PC-9 (cell line): ENCODE data around the gene NAA40. TPM values are rescaled to one million over a fixed set of nuclear protein-coding genes. Genes with fewer than 3 reads are reported as not detected.

Experiments
- BruUV-seq: library from RNA; stranded (reverse); fragments of 400-500 nt; replicated peaks from 2 replicates; lab custom pipeline; 2021; lab: Mats Ljungman, UMichigan
- CTCF ChIA-PET: fragments of 300-600 bp; sonication (Branson Sonifier 250); formaldehyde crosslinking; loops from one replicate; lab custom pipeline; 2022; ENCODE audit warnings: antibody characterized with exemption; lab: Charles Lee
- POLR2A ChIA-PET: fragments of 300-600 bp; sonication (Branson Sonifier 250); formaldehyde crosslinking; loops from one replicate; lab custom pipeline; 2022; ENCODE audit warnings: antibody characterized with exemption; ENCODE audit not compliant: unreplicated experiment; lab: Charles Lee
- DNase-seq, 2 experiments: peaks; one replicate each; pipeline versions ENCODE4 v3.0.0 to v3.0.0-alpha.2; 2015 to 2022; ENCODE audit warnings: mixed read lengths in 1 of 2
- H2AFZ ChIP-seq: fragments of 200-600 bp; sonication (generic); 2 replicates; pipeline ENCODE4 v1.8.1; 2017; ENCODE audit warnings: antibody characterized with exemption
- H3F3A ChIP-seq: fragments of 200-600 bp; sonication (generic); 2 replicates; pipeline ENCODE4 v1.8.1; 2017; ENCODE audit warnings: antibody characterized with exemption, mild to moderate bottlenecking, low read depth; ENCODE audit not compliant: insufficient read depth
- H3K27ac ChIP-seq: fragments of 200-600 bp; sonication (generic); 2 replicates; pipeline ENCODE4 v1.6.1; 2016; ENCODE audit warnings: mixed run types
- H3K27me3 ChIP-seq: fragments of 200-600 bp; sonication (generic); 2 replicates; pipeline ENCODE4 v1.6.1; 2016; ENCODE audit warnings: low read depth, mixed run types; ENCODE audit not compliant: insufficient read depth
- H3K36me3 ChIP-seq: fragments of 200-600 bp; sonication (generic); 2 replicates; pipeline ENCODE4 v1.6.1; 2016; ENCODE audit warnings: low read depth, mixed run types
- H3K4me1 ChIP-seq: fragments of 200-600 bp; sonication (generic); replicated peaks from 2 replicates; pipeline ENCODE4 v1.6.1; 2016; ENCODE audit warnings: mixed run types; ENCODE audit not compliant: insufficient read depth
- H3K4me2 ChIP-seq: fragments of 200-600 bp; sonication (generic); 2 replicates; pipeline ENCODE4 v1.6.1; 2017; ENCODE audit warnings: mixed run types
- H3K4me3 ChIP-seq: fragments of 200-600 bp; sonication (generic); 2 replicates; pipeline ENCODE4 v1.6.1; 2016; ENCODE audit warnings: mixed run types
- H3K79me2 ChIP-seq: fragments of 200-600 bp; sonication (generic); 2 replicates; pipeline ENCODE4 v1.6.1; 2017; ENCODE audit warnings: low read depth, mixed run types
- H3K9me2 ChIP-seq: fragments of 200-600 bp; sonication (generic); 2 replicates; pipeline ENCODE4 v1.8.1; 2017; ENCODE audit warnings: mild to moderate bottlenecking; ENCODE audit not compliant: insufficient read depth
- H3K9me3 ChIP-seq: fragments of 200-600 bp; sonication (generic); 2 replicates; pipeline ENCODE4 v1.8.1; 2016; ENCODE audit warnings: low read depth; ENCODE audit not compliant: insufficient read depth
- H4K20me1 ChIP-seq: fragments of 200-600 bp; sonication (generic); 2 replicates; pipeline ENCODE4 v1.8.1; 2017; ENCODE audit not compliant: insufficient read depth
- CTCF ChIP-seq: fragments of 200-600 bp; sonication (generic); conservative IDR thresholded peaks from 2 replicates; pipeline ENCODE4 v1.6.1; 2017; ENCODE audit warnings: mixed run types, antibody characterized with exemption, mild to moderate bottlenecking, moderate library complexity
- EZH2 ChIP-seq: fragments of 200-600 bp; sonication (generic); IDR thresholded peaks from 2 replicates; pipeline ENCODE4 v1.8.0; 2017; ENCODE audit warnings: antibody characterized with exemption, low read depth
- intact Hi-C: fragments of 100-400 bp; cut with micrococcal nuclease; formaldehyde crosslinking; loops from one replicate; pipeline ENCODE4 v1.10.0; 2022; ENCODE audit not compliant: unreplicated experiment
- total RNA-seq: library from RNA; stranded (reverse); gene quantifications from 2 replicates; pipeline ENCODE4 v1.2.3, GENCODE V29; 2021

Gene NAA40
- total RNA-seq, 1 experiment from 2014 or later, result 47.4 TPM

GRCh38 chr11:63931045-63931444 lies 7.8 kb upstream of the NAA40 start:
- Histone ChIP-seq H4K20me1 (no peaks in the 10 kb centered on the region), H3K4me2 (no peak overlapping the region), H3K4me3 (no peak overlapping the region), H3K79me2 (no peaks in the 10 kb centered on the region), H2AFZ (no peak overlapping the region), H3K36me3 (no peaks in the 10 kb centered on the region), H3K27me3 (no peaks in the 10 kb centered on the region), H3F3A (peaks cover 4% of the 10 kb centered on the region; the same call in 1 of the 2 replicates), H3K9me3 (no peaks in the 10 kb centered on the region), H3K9me2 (no peaks in the 10 kb centered on the region), H3K4me1 (peaks cover 20% of the 10 kb centered on the region), H3K27ac (no peak overlapping the region)
- TF ChIP-seq CTCF (no peak), EZH2 (no peak)
- POLR2A ChIA-PET, result no interaction called here
- no TSS peak for BruUV-seq
- no peak for DNase-seq
- CTCF ChIA-PET, result no interaction called here
- intact Hi-C loops, result loop anchor here (10.0 kb wide), 1 partner anchor 256 kb away; the partner anchor contains the start of gene ATL3

GRCh38 chr11:63931876-63932275 lies 6.9 kb upstream of the NAA40 start:
- H3F3A ChIP-seq, result peaks cover 4% of the 10 kb centered on the region; the same call in 1 of the 2 replicates
- H3K4me2 ChIP-seq, result no peak overlapping the region
- peaks cover 20% of the 10 kb centered on the region for H3K4me1 ChIP-seq
- intact Hi-C loops, result loop anchor here (10.0 kb wide), 1 partner anchor 257 kb away; the partner anchor contains the start of gene ATL3
- ChIA-PET CTCF (no interaction called here), POLR2A (interaction anchor here (0.6 kb wide), 2 partner anchors 14 to 163 kb away, joined by 3 to 7 read pairs; no protein-coding TSS in a partner anchor)
- DNase-seq, result no peak
- no peaks in the 10 kb centered on the region for H3K79me2 ChIP-seq
- H4K20me1 ChIP-seq, result no peaks in the 10 kb centered on the region
- no peak overlapping the region for H3K4me3 ChIP-seq
- H3K9me2 ChIP-seq, result no peaks in the 10 kb centered on the region
- TF ChIP-seq EZH2 (no peak), CTCF (no peak)
- H3K36me3 ChIP-seq, result no peaks in the 10 kb centered on the region
- H3K27ac ChIP-seq, result no peak overlapping the region
- H2AFZ ChIP-seq, result no peak overlapping the region
- H3K9me3 ChIP-seq, result no peaks in the 10 kb centered on the region
- BruUV-seq, result no TSS peak
- H3K27me3 ChIP-seq, result no peaks in the 10 kb centered on the region

GRCh38 chr11:63933459-63933858 lies 5.3 kb upstream of the NAA40 start:
- H3K36me3 ChIP-seq, result no peaks in the 10 kb centered on the region
- H3K9me2 ChIP-seq, result no peaks in the 10 kb centered on the region
- H3K79me2 ChIP-seq, result no peaks in the 10 kb centered on the region
- H2AFZ ChIP-seq, result no peak overlapping the region
- no peak for TF ChIP-seq EZH2
- TF ChIP-seq CTCF, result no peak
- no peak for DNase-seq
- no peaks in the 10 kb centered on the region for H3K9me3 ChIP-seq
- no peaks in the 10 kb centered on the region for H4K20me1 ChIP-seq
- peaks cover 28% of the 10 kb centered on the region for H3K4me1 ChIP-seq
- no peaks in the 10 kb centered on the region for H3K27me3 ChIP-seq
- H3K4me3 ChIP-seq, result no peak overlapping the region
- H3F3A ChIP-seq, result peaks cover 16% of the 10 kb centered on the region
- CTCF ChIA-PET, result no interaction called here
- POLR2A ChIA-PET, result no interaction called here
- H3K27ac ChIP-seq, result no peak overlapping the region
- BruUV-seq, result no TSS peak
- intact Hi-C loops, result loop anchor here (10.0 kb wide), 1 partner anchor 259 kb away; the partner anchor contains the start of gene ATL3
- H3K4me2 ChIP-seq, result no peak overlapping the region
